GM10248 (cell line): ENCODE data around the gene MED12.
"Not testable (repeated sequence)": the region's sequence is repeated elsewhere in the genome, so short reads cannot be mapped to it uniquely, and the experiment has no call there.

Experiments
- CTCF ChIA-PET: fragments of 300-600 bp; sonication (Branson Sonifier 250); formaldehyde crosslinking; extraction: SDS; loops from one replicate; lab custom pipeline; 2021; ENCODE audit warnings: antibody characterized with exemption; lab: Yijun Ruan, JAX
- POLR2A ChIA-PET: fragments of 350-650 bp; sonication (Branson Sonifier 250); formaldehyde crosslinking; extraction: SDS; loops from one replicate; lab custom pipeline; 2020; ENCODE audit warnings: antibody characterized with exemption; lab: Yijun Ruan, JAX
- DNase-seq: peaks from one replicate; pipeline ENCODE4 v3.0.0; 2012; ENCODE audit errors: extremely low spot score
- TF ChIP-seq, protein P1 (sequence below): IDR thresholded peaks from 2 replicates; pipeline ENCODE4 v1.5.1; 2012; ENCODE audit warnings: mild to moderate bottlenecking, low read depth; ENCODE audit errors: extremely low read depth, missing control alignments, control extremely low read depth

The MED12 gene

GRCh38 chrX:71178908-71179307 lies 60.5 kb downstream of the MED12 start:
- POLR2A ChIA-PET, result no interaction called here

GRCh38 chrX:71180579-71181265 lies 62.3 kb downstream of the MED12 start:
- ChIA-PET POLR2A (interaction anchor here (0.7 kb wide), 2 partner anchors 13 to 103 kb away, joined by 4 read pairs; no protein-coding TSS in a partner anchor), CTCF (interaction anchor here (1.2 to 3.0 kb wide), 3 partner anchors 17 to 210 kb away, joined by 3 to 13 read pairs (median 5); no protein-coding TSS in a partner anchor)
- DNase-seq, result not testable (repeated sequence)

More at GRCh38 chrX:71178908-71179307, 60.5 kb downstream of the MED12 start:
- CTCF ChIA-PET, result interaction anchor here (1.0 to 1.5 kb wide), 3 partner anchors 11 to 77 kb away, joined by 3 to 4 read pairs (median 4); no protein-coding TSS in a partner anchor
- peak; percentile 46 for DNase-seq
- TF ChIP-seq, protein P1, sequence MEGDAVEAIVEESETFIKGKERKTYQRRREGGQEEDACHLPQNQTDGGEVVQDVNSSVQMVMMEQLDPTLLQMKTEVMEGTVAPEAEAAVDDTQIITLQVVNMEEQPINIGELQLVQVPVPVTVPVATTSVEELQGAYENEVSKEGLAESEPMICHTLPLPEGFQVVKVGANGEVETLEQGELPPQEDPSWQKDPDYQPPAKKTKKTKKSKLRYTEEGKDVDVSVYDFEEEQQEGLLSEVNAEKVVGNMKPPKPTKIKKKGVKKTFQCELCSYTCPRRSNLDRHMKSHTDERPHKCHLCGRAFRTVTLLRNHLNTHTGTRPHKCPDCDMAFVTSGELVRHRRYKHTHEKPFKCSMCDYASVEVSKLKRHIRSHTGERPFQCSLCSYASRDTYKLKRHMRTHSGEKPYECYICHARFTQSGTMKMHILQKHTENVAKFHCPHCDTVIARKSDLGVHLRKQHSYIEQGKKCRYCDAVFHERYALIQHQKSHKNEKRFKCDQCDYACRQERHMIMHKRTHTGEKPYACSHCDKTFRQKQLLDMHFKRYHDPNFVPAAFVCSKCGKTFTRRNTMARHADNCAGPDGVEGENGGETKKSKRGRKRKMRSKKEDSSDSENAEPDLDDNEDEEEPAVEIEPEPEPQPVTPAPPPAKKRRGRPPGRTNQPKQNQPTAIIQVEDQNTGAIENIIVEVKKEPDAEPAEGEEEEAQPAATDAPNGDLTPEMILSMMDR, result peak; percentile 53

DNA sequence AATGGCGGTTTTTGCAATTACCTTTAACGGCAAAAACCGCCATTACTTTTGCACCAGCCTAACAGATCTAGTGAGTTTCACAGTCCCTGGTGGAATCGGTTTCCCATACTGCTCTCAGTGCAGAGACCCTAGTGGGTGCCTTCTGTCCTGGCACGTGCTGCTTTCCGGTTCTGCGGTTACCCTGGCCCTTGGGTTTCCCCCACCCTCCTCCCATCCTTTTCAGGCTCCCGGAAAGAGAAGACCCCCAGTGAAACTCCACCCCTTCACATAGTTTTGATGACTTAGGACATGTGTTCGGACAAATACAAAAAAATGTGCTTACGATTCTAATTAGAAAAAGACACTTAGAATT lies 63.1 kb downstream of the MED12 start:
- TF ChIP-seq, protein P1, result no peak
- DNase-seq, result no peak
- POLR2A ChIA-PET, result interaction anchor here (0.7 to 1.5 kb wide), 2 partner anchors 9 to 105 kb away, joined by 4 to 5 read pairs; no protein-coding TSS in a partner anchor
- CTCF ChIA-PET, result interaction anchor here (1.6 to 3.0 kb wide), 6 partner anchors 10 to 211 kb away, joined by 4 to 13 read pairs (median 6); no protein-coding TSS in a partner anchor

- TF ChIP-seq, protein P1, result no peak
- ChIA-PET CTCF (interaction anchor here (1.6 to 3.0 kb wide), 6 partner anchors 9 to 211 kb away, joined by 4 to 13 read pairs (median 6); no protein-coding TSS in a partner anchor), POLR2A (interaction anchor here (0.7 to 1.5 kb wide), 3 partner anchors 9 to 750 kb away, joined by 4 to 5 read pairs (median 4); no protein-coding TSS in a partner anchor)
Observed at GRCh38 chrX:71181910-71182799, 63.8 kb downstream of the MED12 start.

DNA sequence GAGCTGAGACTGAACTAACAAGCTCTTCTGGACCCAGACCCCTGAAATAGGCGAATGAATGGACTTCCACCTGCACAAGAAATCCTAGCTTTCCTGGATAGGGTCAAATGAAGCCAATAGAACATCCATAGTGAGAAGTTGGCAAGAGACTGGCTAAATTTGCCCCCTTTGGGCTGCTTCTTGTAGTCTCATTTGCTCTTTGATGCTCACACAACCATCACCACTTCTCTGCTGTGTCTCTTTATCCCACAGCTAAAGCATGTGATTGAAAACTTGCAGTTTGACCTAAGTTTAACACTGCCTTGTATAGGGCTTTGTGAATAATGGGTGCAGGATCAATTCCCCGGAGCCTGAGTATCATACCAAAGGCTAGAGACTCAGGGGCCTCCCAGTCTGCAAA lies 64.5 kb downstream of the MED12 start:
- CTCF ChIA-PET, result interaction anchor here (1.5 to 2.2 kb wide), 6 partner anchors 8 to 212 kb away, joined by 3 to 9 read pairs (median 4); no protein-coding TSS in a partner anchor
- no peak for DNase-seq
- POLR2A ChIA-PET, result interaction anchor here (1.5 kb wide), 1 partner anchor 103 kb away, joined by 4 read pairs; no protein-coding TSS in a partner anchor
- TF ChIP-seq, protein P1, result no peak

More at GRCh38 chrX:71181910-71182799, 63.8 kb downstream of the MED12 start:
- DNase-seq, result peak; percentile 76

- DNase-seq, result no peak
- TF ChIP-seq, protein P1, result no peak
- CTCF ChIA-PET, result interaction anchor here (1.5 to 2.2 kb wide), 5 partner anchors 8 to 213 kb away, joined by 3 to 9 read pairs (median 5); no protein-coding TSS in a partner anchor
- POLR2A ChIA-PET, result no interaction called here
Observed at GRCh38 chrX:71183341-71183740, 64.9 kb downstream of the MED12 start.
